Measurements from ENCODE around the gene IRF1.

DNA sequence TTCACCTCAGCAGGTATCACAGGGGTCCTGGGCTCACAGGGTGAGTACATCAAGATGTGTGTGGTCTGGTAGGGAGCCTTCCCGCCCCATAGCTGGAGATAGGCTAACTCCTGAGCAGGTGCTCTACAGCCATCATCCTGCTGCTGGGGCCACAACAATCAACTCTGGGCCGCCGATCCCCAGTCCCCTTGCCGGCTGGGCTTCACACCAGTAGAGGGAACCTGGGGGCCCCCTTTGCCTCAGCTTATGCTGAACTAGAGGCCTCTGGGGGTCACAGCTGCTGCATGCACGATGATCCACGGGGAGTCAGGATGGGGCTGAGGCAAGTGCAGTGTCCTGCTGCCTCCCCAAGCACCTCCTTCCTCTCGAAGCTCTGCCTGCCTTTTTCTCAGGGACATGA, 46.5 kb downstream of the IRF1 start:
- TF ChIP-seq, protein P1, sequence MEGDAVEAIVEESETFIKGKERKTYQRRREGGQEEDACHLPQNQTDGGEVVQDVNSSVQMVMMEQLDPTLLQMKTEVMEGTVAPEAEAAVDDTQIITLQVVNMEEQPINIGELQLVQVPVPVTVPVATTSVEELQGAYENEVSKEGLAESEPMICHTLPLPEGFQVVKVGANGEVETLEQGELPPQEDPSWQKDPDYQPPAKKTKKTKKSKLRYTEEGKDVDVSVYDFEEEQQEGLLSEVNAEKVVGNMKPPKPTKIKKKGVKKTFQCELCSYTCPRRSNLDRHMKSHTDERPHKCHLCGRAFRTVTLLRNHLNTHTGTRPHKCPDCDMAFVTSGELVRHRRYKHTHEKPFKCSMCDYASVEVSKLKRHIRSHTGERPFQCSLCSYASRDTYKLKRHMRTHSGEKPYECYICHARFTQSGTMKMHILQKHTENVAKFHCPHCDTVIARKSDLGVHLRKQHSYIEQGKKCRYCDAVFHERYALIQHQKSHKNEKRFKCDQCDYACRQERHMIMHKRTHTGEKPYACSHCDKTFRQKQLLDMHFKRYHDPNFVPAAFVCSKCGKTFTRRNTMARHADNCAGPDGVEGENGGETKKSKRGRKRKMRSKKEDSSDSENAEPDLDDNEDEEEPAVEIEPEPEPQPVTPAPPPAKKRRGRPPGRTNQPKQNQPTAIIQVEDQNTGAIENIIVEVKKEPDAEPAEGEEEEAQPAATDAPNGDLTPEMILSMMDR (IDR thresholded peaks at IDR 0.05; ENCODE audit: low read depth, low read length, missing input control) = no peak
- TF ChIP-seq TAF1 (conservative IDR thresholded peaks at IDR 0.05) = no peak

All from liver (tissue), 3 donors.